ENCODE measurements around the gene ABCB4.

The ABCB4 gene

DNA sequence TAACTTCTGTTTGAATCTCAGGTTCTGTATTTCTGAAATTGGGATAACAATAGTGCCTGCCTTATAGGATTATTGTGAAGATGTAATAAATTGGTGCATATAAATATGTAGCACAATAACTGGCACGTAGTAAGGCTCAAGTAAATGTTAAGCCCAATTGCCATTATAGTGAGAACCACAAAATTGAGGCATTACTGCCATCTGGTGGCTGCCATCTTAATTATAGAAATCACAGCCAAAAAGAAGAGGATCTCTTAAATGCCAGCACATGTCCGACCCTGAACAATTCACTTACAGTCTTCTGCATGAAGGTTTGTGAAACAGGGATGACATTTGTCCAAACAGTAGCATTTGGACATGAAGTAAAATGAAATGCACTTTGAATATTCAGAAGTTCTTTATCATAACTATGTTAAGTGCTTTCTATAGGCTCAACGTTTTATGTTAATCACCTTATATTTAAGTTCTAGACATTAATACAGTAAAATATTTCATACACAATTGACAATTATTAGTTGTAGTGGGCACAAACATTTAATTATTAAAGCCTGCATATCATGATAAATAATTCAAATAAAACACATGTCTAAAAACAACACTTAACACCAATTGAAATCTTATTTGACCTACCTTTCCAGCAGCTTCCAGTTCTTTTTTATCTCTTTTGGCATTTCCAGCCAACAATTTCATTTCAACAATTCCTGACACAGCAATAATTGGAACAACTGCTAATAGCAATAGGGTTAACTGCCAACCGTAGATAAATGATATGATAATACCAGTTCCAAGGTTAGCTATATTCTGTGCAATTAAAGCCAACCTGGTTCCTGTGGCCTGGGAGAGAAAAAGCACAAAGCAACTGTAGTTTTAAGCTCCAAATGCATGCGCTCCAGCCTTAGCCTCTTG is 58.5 kb downstream of the ABCB4 start:
- DNase-seq = peak; percentile 28 to 75

DNA sequence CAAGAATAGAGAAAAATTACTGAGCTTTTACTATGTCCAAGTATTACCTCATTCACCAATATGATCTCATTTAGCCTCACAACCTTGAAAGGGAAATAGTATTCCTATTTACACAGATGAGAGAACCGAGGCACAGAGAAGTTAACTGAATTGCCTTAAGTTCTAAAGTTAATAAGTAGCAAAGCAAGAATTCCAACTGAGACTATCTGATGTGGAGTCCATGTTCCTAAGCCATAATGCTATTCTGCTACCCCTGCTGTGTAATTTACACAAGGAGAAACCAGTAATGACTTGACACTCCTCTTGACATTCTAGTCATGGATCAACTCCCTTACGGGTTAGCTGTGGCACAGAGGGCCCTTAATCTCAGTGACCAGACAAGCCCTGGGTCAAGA is 60.7 kb downstream of the ABCB4 start:
- DNase-seq = no peak

DNA sequence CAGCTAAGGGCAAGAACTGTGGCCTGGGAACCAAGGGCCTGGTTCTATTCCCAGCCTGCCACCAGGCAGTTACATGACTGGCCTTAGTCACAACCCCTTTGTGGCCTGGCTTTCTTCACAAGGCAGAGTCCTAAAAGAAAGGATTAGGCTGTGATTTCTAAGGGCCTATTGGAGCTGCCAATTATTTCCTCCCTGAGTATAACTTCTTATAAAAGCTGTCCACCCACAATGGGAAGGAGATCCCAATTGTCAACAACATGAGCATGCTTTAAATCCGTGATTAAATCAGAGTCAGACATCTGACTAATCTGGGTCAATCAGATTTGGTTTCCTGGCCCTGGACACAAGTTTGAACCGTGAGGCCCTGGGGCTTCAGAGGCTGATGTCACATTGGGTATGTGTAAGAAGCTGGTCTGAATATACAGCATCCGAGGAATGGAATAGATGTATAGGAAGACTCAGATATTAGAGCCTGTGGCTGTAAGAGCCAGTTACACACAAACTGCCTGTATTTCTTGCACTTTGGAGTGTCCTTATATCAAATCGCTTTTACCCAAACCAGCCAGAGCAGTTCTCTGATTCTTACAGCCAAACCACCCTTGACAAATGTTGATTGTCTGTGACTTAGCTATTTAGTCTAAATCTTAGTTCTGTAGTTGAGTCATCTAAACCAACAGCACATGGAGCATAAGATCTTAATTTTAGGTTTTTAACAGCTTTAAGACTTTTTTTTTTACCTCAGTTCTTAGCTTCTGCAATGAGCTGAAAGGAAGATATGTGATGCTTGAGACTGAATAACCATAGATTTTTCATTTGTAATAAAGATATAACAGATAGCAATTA is 61.3 kb downstream of the ABCB4 start:
- no peak for DNase-seq

DNA sequence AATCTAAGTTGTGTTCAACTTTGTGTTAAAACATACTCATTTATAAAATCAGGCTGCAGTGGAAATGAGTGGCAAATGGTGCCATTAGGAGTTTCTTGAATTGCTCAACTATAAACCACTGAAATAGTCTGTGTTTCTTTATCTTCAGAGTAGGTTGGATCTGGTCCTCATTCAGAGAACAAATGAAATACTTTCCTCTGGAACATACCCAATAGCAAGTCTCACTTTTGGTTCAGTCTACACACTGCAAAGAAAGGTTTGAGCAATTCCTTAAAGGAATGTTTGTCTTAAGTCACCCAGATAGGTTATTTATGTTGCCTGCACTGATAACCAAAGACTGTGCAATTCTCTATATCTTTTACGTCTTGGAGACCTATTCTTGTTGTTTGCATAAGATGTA is 62.5 kb downstream of the ABCB4 start:
- no peak for DNase-seq

- no peak for DNase-seq
These were observed 64.3 kb downstream of the ABCB4 start for GRCh38 chr7:87411186-87411585.

DNA sequence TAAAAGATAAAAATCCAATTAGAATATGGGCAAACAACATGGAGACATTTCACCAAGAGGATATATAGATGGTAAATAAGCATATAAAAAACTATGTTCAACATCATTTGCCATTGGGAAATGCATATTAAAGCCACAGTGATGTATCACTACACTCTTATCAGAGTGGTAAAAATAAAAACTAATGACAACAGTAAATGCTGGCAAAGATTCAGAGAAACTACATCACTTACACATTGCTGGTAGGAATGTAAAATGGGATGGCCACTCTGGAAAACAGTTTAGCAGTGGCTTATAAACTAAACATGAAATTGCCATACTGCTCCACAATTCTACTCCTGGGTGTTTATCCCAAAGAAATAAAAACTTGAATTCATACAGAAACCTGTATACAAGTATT is 70.8 kb downstream of the ABCB4 start:
- no peak for DNase-seq

DNA sequence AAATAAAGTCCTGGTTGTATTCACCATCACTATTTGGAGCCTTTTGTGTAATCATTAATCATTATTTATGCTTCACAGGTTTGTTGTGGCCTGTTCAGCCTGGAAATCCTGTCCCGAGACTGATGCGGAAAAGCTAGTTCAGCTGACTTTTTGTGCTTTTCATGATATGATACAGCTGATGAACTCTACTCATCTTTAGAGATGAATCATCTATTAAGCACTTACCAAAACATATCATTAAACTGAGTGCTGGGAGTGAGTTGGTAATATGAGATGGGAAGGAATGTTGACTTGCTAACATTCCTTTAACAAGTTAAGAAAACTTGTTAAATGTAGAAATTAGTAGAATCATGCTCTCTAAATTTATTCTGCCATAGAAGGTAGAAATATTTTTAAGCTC is 77.0 kb downstream of the ABCB4 start:
- DNase-seq = no peak

DNA sequence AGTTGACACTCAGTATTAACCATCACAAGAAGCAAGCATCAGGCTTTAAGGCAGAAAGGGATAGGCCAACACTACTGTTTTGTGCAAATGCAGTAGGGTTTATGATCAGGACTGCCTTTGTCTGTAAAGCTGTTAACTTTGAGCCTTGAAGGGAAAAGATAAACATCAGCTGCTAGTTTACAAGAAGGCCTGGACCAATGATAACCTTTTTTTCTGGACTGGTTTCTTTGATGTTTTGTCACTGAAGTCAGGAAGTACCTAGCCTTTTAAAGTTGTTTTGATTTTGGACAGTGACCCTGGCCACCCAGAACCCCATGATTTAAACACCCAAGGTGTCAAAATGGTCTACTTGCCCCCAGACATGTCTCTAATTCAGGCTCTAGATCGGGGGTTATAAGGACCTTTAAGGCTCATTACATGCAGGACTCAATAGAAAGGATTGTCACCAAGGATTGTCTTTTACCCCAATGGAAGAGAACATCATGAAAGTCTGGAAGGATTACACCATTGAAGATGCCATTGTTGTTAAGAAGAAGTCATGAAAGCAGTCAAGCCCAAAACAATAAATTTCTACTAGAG is 79.9 kb downstream of the ABCB4 start:
- no peak for DNase-seq

- no peak for DNase-seq
These were observed 84.3 kb downstream of the ABCB4 start for GRCh38 chr7:87391020-87391701.

DNA sequence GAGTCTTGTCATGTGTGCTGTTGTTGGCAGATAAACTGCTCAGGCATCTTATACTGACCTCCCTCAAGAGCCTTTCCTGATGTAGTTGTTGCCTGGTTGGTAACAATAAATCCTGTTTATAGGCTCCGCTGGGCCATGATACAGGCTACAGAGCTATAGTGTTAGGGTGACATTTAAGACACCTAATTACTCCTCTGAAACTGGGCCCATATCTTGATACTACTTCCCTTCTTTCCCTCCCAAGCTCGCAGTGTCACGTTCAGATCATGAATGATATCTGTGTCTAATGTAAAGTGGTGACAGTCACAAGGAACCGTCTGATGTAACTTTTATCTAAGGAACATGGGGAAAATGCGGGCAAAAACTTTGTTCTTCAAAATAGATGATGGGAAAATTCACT is 94.6 kb downstream of the ABCB4 start:
- DNase-seq = no peak

GRCh38 chr7:87375662-87376435 is 99.6 kb downstream of the ABCB4 start:
- DNase-seq = no peak

GRCh38 chr7:87370660-87371180 is 104.8 kb downstream of the ABCB4 start:
- DNase-seq = no peak

DNA sequence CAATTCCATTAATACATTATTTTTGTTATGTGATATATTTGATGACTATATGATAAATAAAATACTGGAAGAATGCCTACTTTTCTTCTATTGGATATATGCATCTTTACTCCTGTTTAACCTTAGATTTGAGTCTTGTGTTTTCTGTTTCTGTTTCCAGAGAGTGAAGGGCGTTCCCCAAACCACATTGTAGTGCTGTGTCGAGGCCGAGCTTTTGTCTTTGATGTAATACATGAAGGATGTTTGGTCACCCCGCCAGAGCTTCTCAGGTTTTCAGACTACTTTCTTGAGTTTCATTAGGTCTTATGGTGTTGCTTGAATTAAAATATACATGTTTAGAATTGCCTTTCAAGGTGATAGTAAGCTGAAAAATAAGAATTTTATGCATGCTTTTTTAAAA is 106.3 kb downstream of the ABCB4 start:
- DNase-seq = no peak

GRCh38 chr7:87364246-87364645 is 111.2 kb downstream of the ABCB4 start:
- DNase-seq = no peak

DNA sequence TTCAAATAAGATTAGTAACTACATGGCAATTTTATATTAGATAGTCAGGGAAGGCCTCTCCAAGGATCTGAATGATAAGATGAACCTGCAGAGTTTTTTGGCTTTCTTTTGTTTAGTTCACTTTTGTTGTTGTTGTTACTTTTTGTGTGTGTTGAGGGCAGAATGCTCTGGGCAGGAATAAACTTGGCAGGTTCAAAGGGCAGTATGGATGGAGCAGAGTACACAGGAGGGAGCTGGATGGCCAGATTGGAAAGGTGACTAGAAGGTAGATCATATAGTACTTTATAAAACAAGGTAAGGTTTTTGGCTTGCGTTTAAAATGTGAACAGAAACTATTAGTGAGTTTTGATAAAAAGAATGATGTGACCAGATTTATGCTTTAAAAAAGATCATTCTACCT is 112.1 kb downstream of the ABCB4 start:
- DNase-seq = no peak

DNA sequence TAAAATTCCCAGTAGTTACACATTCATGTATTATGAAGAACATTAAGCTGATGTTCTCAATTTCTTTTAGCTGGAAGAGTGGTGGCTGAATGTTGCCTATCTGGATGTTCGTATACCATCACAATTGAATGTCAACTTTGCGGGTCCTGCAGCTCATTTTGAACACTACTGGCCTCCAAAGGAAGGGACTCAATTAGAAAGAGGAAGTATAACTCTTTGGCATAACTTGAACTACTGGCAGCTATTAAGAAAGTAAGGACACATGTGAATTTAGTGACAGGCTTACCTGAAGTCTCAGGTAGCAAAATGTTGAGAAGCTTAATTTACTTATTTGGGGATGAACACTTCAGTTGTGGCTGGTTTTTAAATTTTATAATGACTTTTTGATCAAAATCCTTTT is 114.2 kb downstream of the ABCB4 start:
- no peak for DNase-seq

- no peak for DNase-seq
These were observed 116.1 kb downstream of the ABCB4 start for GRCh38 chr7:87359366-87359765.

DNA sequence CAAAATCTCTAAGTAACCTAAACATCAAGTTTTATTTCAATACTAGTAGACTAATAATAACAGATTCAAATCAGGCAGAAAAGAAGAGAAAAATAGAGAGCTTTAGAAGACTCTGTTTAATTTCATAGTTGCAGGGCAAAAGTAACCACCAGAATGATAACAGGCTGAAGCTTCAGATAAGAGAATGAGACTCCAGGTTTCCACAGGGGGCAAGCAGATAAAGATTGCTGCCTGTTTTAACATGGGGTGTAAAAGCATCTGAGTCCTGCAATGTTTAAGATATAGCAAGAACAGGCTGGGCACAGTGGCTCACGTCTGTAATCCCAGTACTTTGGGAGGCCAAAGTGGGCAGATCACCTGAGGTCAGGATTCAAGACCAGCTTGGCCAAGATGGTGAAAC is 119.0 kb downstream of the ABCB4 start:
- DNase-seq = no peak

DNA sequence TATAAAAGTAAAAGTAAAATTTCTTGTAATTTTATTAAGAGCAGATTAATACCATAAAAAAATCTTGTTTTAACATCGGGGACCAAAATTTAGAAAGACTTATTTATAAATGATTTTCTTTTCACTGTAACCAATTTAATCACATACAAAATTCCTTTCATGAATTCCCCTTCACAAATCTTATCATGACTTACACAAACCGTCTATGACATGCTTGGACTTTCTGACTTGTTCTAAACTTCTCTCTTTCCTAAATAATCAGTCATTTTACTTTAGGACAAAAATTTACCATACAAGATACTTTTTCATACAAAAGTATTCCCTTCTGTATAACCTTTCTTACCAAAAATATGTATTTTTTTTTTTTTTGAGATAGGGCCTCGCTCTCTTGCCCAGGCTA is 120.7 kb downstream of the ABCB4 start:
- no peak for DNase-seq
